GM13977 (cell line): ENCODE data around the gene KAT14.
"Not testable (repeated sequence)": the region's sequence is repeated elsewhere in the genome, so short reads cannot be mapped to it uniquely, and the experiment has no call there.

Experiments
- DNase-seq: peaks from one replicate; pipeline ENCODE4 v3.0.0; 2012; ENCODE audit warnings: low spot score
- in situ Hi-C: fragments of 300-500 bp; cut with MboI; formaldehyde crosslinking; loops from one replicate; pipeline ENCODE4 v1.12.0; 2022; ENCODE audit warnings: low sequenced_read_pairs, low pct_unique_long_range_greater_than_20kb, mixed read lengths, inconsistent platforms; ENCODE audit not compliant: unreplicated experiment
- TF ChIP-seq, protein P1 (sequence below): IDR thresholded peaks from 2 replicates; pipeline ENCODE4 v1.5.1; 2012; ENCODE audit warnings: mild to moderate bottlenecking, control low read depth; ENCODE audit not compliant: insufficient read depth; ENCODE audit errors: extremely low read depth, missing control alignments

KAT14 gene

GRCh38 chr20:18174906-18175683, 37.4 kb downstream of the KAT14 start:
- in situ Hi-C loops: no loop called here
- TF ChIP-seq, protein P1, sequence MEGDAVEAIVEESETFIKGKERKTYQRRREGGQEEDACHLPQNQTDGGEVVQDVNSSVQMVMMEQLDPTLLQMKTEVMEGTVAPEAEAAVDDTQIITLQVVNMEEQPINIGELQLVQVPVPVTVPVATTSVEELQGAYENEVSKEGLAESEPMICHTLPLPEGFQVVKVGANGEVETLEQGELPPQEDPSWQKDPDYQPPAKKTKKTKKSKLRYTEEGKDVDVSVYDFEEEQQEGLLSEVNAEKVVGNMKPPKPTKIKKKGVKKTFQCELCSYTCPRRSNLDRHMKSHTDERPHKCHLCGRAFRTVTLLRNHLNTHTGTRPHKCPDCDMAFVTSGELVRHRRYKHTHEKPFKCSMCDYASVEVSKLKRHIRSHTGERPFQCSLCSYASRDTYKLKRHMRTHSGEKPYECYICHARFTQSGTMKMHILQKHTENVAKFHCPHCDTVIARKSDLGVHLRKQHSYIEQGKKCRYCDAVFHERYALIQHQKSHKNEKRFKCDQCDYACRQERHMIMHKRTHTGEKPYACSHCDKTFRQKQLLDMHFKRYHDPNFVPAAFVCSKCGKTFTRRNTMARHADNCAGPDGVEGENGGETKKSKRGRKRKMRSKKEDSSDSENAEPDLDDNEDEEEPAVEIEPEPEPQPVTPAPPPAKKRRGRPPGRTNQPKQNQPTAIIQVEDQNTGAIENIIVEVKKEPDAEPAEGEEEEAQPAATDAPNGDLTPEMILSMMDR: no peak
- DNase-seq: no peak

- in situ Hi-C loops: no loop called here
- TF ChIP-seq, protein P1: no peak
- DNase-seq: no peak
Measured at GRCh38 chr20:18176318-18176785, 38.7 kb downstream of the KAT14 start.

DNA sequence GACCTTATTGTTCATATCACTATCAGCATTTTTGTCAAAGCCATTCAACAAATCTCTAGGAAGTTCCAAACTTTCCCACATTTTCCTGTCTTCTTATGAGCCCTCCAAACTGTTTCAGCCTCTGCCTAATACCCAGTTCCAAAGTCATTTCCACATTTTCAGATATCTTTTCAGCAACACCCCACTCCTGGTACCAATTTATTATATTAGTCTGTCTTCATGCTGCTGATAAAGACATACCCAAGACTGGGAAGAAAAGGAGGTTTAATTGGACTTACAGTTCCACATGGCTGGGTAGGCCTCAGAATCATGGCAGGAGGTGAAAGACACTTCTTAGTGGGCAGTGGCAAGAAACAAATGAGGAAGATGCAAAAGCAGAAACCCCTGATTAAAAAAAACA, 42.7 kb downstream of the KAT14 start:
- in situ Hi-C loops, DNase-seq: not testable (repeated sequence)

DNA sequence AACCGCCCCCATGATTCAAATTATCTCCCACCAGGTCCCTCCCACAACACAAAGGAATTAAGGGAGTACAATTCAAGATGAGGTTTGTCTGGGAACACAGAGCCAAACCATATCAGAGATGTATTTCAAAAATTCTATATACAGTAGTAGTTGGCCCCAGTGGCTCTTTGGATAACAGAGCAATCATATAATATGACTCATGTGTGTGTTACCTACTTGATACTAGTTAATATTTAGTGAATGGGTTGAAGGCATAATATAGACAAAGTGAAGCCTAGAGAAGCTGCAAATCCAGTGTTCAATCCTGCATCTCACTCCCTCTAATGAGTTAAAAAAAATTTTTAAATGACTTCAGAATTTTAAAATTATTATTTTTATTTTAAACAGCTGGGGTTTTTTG, 43.2 kb downstream of the KAT14 start:
- TF ChIP-seq, protein P1: no peak
- DNase-seq: no peak
- in situ Hi-C loops: no loop called here

GRCh38 chr20:18187020-18187419, 49.4 kb downstream of the KAT14 start:
- peak; percentile 2 for DNase-seq
- in situ Hi-C loops: no loop called here
- TF ChIP-seq, protein P1: no peak

- DNase-seq: no peak
- TF ChIP-seq, protein P1: no peak
- in situ Hi-C loops: no loop called here
Measured at GRCh38 chr20:18188434-18188833, 50.8 kb downstream of the KAT14 start.

DNA sequence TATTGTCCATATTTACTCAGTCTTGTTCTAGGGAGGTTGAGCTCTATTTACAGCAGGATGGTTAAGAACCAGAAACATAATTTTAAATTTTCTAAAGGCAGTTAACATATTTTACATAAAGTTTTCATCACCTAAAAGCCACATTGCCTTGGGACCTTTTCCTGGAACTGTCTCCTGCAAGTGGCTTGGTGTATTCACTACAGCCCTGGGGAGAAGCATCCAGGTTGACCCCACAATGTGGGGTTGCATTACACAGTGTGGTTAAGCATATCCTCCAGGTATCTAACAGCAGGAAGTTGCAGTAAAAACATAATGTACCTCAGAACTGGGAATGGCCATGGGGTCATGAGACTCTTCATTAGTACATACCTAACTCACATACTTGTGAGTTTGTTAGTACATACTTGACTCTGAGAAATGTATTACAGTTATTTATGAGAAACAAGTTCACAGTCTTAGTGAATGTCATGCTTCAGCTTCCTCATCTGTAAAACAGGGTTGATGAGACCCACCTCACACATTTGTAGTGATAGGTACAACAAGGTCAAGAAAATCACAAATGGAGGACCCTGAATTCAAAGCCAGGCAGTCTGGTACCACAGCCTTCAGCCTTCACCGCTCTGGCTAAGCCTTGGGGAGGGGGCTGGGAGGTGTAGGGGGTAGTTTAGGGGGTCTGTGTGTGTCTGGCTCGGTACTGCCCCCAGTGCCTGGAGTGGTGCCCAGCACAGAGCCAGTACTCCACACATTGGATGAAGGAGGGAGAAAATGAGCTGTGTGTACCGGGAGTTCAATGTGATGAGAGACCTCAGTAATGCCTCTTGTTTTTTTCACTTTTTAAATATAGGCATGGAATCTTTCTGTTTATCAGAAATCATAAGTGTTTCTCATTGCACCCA, 52.9 kb downstream of the KAT14 start:
- TF ChIP-seq, protein P1: no peak
- DNase-seq: no peak
- in situ Hi-C loops: no loop called here
